Measurements from ENCODE around the gene RELT. TPM values are rescaled to one million over a fixed set of nuclear protein-coding genes. Genes with fewer than 3 reads are reported as not detected.

RELT gene
- total and polyA plus RNA-seq, 7 donors: 0.28 to 9.3 (median 1.1) TPM

DNA sequence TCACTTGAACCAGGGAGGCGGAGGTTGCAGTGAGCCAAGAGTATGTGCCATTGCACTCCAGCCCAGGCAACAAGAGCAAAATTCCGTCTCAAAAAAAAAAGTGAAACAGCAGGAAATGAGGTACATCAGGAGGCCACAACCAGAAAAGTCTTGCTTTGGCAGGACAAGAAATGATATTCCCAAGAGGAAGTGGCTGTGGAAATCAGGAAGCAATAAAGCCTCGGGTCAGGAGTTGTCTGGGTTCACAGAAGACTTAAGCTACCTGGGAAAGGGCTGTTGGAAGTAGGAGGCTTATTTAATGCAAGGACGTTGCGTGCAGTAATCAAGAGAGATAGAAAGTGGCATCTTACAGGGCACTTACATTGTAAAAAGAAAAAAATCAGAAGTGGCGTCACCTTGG is 9.2 kb upstream of the RELT start:
- no peak for TF ChIP-seq POLR2AphosphoS5 (IDR thresholded peaks at IDR 0.05)
- TF ChIP-seq, protein P1, sequence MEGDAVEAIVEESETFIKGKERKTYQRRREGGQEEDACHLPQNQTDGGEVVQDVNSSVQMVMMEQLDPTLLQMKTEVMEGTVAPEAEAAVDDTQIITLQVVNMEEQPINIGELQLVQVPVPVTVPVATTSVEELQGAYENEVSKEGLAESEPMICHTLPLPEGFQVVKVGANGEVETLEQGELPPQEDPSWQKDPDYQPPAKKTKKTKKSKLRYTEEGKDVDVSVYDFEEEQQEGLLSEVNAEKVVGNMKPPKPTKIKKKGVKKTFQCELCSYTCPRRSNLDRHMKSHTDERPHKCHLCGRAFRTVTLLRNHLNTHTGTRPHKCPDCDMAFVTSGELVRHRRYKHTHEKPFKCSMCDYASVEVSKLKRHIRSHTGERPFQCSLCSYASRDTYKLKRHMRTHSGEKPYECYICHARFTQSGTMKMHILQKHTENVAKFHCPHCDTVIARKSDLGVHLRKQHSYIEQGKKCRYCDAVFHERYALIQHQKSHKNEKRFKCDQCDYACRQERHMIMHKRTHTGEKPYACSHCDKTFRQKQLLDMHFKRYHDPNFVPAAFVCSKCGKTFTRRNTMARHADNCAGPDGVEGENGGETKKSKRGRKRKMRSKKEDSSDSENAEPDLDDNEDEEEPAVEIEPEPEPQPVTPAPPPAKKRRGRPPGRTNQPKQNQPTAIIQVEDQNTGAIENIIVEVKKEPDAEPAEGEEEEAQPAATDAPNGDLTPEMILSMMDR (IDR thresholded peaks at IDR 0.05): no peak
- TF ChIP-seq EP300 (IDR thresholded peaks at IDR 0.05): no peak
- no peak for TF ChIP-seq POLR2A (IDR thresholded peaks at IDR 0.05)
- 64 to 78% methylated on average over 6 of the region's 6 CpGs for WGBS, 2 donors
- H3K27me3 ChIP-seq: no peaks in the 10 kb centered on the region

DNA sequence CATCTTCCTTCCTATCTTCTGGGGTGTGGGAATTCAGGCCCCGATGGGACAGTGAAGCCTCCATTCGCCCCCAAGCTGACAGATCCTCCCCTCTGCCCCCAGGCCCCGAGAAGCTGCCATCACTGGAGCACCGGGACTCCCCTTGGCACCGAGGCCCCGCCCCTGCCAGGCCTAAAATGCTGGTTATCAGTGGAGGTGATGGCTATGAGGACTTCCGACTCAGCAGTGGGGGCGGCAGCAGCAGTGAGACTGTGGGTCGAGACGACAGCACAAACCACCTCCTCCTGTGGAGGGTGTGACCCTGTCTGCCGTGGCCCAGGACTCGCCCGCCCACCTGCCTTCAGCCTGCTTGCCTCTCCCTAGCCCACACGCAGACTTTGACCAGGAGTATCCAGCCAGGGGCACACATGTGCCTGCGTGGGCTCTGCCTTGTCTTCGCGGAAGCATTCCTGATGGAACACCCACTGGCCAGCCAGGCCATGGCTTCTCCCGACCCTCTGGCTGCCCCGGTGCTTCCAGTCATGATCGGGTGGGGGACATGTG is 8.6 kb upstream of the RELT start:
- intact Hi-C loops (cut with DNase I): loop anchor here (10.0 kb wide), 1 partner anchor 543 kb away; no protein-coding TSS in a partner anchor
- no peak for DNase-seq
- TF ChIP-seq EP300 (IDR thresholded peaks at IDR 0.05) (no peak), POLR2A (IDR thresholded peaks at IDR 0.05) (no peak)
- TF ChIP-seq, protein P1 (IDR thresholded peaks at IDR 0.05): no peak
- 78% methylated on average over 20 of the region's 20 CpGs for WGBS, 2 donors
- no peak overlapping the region for H3K27ac ChIP-seq
- H3K9me3 ChIP-seq: no peaks in the 10 kb centered on the region
- H3K4me1 ChIP-seq: no peaks in the 10 kb centered on the region
- H3K36me3 ChIP-seq: peaks cover 36 to 68% (median 45%) of the 10 kb centered on the region in 4 donors
- no peaks in the 10 kb centered on the region for H3K27me3 ChIP-seq
- no peak overlapping the region for H3K4me3 ChIP-seq

More for the DNA sequence above, 9.2 kb upstream of the RELT start:
- H3K27ac ChIP-seq: no peak overlapping the region
- no peaks in the 10 kb centered on the region for H3K4me1 ChIP-seq
- intact Hi-C loops (cut with DNase I): loop anchor here (10.0 kb wide), 1 partner anchor 542 kb away; no protein-coding TSS in a partner anchor
- H3K9me3 ChIP-seq: no peaks in the 10 kb centered on the region
- no peak overlapping the region for H3K4me3 ChIP-seq
- DNase-seq: no peak
- peaks cover 42 to 74% (median 51%) of the 10 kb centered on the region in 4 donors for H3K36me3 ChIP-seq

DNA sequence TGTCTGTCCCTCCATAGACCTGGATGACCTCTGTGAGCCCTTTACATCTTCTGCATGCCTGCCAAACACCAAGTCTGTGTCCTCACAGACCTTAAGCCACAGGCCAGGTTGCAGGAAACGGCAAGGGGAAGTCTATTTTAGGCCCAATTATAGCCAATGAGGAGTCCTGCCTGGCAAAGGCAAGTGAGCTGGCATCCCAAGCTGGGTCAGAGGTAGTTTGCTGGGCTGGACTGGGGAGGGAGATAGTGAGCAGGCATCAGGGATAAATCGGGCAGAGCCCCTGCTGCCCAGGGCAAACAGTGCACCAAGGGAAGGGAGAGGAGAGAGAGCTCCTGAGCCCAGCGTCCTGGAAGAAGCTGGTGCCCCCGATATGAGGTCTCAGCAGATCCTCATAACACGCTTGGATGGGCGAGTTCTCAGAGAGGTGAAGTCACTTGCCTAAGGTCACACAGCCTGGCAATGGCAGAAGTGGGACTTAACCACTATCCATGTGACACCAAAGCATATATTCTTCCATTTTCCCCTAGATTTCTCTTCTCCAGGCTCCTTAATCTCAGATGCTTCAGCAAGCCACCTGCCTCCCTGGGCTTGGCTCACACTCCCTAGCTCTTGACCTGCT is 3.7 kb upstream of the RELT start:
- H3K27ac ChIP-seq: peak overlapping the region in 1 of 4 donors; percentile 26
- intact Hi-C loops (cut with DNase I): no loop called here

DNA sequence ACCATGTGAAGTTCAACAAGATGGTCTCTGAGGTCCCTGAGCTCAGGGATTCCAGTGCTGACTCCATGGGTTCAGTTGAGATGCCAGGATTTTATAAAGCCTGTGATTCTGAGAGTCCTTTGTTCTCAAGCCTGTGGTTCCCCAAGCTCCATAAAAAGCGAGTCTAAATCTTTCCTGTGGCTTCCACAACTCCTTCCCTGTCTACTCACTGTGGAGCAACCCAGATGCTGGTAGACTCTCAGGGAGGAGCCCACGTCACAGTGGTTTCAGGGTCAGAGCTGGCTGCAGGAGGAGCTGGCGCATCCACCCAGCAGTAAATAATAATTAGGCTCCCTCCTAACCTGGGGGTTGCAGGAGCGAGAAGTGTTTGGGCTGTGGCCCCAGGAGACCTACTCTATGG is 2.0 kb upstream of the RELT start:
- H3K4me1 ChIP-seq: peaks cover 0 to 18% (median 15%) of the 10 kb centered on the region in 4 donors
- no peak overlapping the region for H3K27ac ChIP-seq
- peaks cover 0 to 2% (median 0%) of the 10 kb centered on the region in 4 donors for H3K36me3 ChIP-seq
- no peaks in the 10 kb centered on the region for H3K9me3 ChIP-seq
- no peak overlapping the region for H3K4me3 ChIP-seq
- no peak for DNase-seq
- no peaks in the 10 kb centered on the region for H3K27me3 ChIP-seq
- WGBS, 2 donors: 83 to 85% methylated on average over 4 of the region's 4 CpGs
- intact Hi-C loops (cut with DNase I): loop anchor here (2.0 kb wide), 1 partner anchor 21 kb away; no protein-coding TSS in a partner anchor
- TF ChIP-seq EP300 (IDR thresholded peaks at IDR 0.05): no peak
- TF ChIP-seq POLR2AphosphoS5 (IDR thresholded peaks at IDR 0.05): no peak
- TF ChIP-seq, protein P1 (IDR thresholded peaks at IDR 0.05): no peak
- TF ChIP-seq POLR2A (IDR thresholded peaks at IDR 0.05): no peak

More for the DNA sequence above, 3.7 kb upstream of the RELT start:
- peaks cover 0 to 17% (median 13%) of the 10 kb centered on the region in 4 donors for H3K4me1 ChIP-seq
- TF ChIP-seq POLR2A (IDR thresholded peaks at IDR 0.05): no peak
- TF ChIP-seq POLR2AphosphoS5 (IDR thresholded peaks at IDR 0.05): peak in 1 of 4 donors; percentile 6
- no peak for TF ChIP-seq EP300 (IDR thresholded peaks at IDR 0.05)
- TF ChIP-seq, protein P1 (IDR thresholded peaks at IDR 0.05): no peak
- 57 to 72% methylated on average over 6 of the region's 6 CpGs for WGBS, 2 donors
- no peak for DNase-seq
- H3K9me3 ChIP-seq: no peaks in the 10 kb centered on the region
- H3K27me3 ChIP-seq: no peaks in the 10 kb centered on the region
- H3K4me3 ChIP-seq: no peak overlapping the region
- peaks cover 0 to 19% (median 9%) of the 10 kb centered on the region in 4 donors for H3K36me3 ChIP-seq
